Kidney epithelial cell (primary cell): ENCODE results near the gene SIAH3. TPM values are rescaled to one million over a fixed set of nuclear protein-coding genes. Genes with fewer than 3 reads are reported as not detected.

Source experiments
- DNase-seq: peaks from one replicate; pipeline ENCODE4 v3.0.0-alpha.2; 2010; ENCODE audit warnings: low read depth
- H3K27me3 ChIP-seq: 2 replicates; pipeline ENCODE4 v1.6.0; 2011; ENCODE audit warnings: low read length; ENCODE audit not compliant: control insufficient read depth, insufficient read depth
- H3K36me3 ChIP-seq: 2 replicates; pipeline ENCODE4 v1.5.1; 2011; ENCODE audit warnings: low read length; ENCODE audit not compliant: control insufficient read depth, insufficient read depth
- H3K4me3 ChIP-seq: 2 replicates; pipeline ENCODE4 v1.5.1; 2011; ENCODE audit warnings: low read depth, mild to moderate bottlenecking, control low read depth, low read length
- total RNA-seq: library from RNA; depleted of rRNA; stranded (reverse); fragments of >200 nt; gene quantifications from 2 replicates; pipeline ENCODE4 v1.2.3, GENCODE V29; 2015
- TF ChIP-seq, protein P1 (sequence below): IDR thresholded peaks from 2 replicates; pipeline ENCODE4 v1.5.1; 2011; ENCODE audit warnings: mild to moderate bottlenecking, moderate library complexity, low read length, control low read depth, inconsistent platforms; ENCODE audit not compliant: insufficient read depth, poor library complexity, severe bottlenecking

The SIAH3 gene
- total RNA-seq, 1 donor from 2014 or later: 0.13 TPM

DNA sequence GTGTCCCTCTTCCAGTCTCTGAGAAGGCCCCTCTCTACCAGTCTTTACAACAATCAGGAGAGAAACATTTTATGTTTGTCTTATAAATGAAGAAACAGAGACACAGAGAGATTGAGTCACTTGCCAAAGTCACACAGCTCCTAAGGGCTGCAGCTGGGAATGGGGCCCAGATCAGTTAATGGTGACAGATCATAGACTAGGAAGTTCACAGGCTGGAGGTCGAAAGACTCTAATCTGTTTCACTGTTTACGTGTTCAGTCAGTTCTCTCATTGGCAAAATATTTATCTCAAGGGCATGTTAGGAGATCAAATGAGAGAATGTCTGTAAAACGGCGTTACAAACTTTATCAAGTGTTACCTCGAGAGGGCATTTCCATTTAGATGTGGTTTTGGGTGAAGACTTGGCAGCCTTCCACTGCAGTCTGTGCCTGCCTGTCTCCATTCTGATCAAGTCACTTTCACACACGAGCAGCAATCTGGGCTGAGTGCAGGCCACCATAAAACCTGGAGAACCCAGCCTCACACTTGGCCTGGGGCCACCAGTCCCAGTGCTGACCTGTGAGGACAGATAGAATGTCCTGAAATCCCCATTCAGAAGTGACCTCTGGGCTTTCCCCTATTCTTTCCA is 65.1 kb downstream of the SIAH3 start:
- no peak for DNase-seq
- Histone ChIP-seq H3K4me3 (no peak overlapping the region), H3K36me3 (no peaks in the 10 kb centered on the region), H3K27me3 (no peaks in the 10 kb centered on the region)
- TF ChIP-seq, protein P1, sequence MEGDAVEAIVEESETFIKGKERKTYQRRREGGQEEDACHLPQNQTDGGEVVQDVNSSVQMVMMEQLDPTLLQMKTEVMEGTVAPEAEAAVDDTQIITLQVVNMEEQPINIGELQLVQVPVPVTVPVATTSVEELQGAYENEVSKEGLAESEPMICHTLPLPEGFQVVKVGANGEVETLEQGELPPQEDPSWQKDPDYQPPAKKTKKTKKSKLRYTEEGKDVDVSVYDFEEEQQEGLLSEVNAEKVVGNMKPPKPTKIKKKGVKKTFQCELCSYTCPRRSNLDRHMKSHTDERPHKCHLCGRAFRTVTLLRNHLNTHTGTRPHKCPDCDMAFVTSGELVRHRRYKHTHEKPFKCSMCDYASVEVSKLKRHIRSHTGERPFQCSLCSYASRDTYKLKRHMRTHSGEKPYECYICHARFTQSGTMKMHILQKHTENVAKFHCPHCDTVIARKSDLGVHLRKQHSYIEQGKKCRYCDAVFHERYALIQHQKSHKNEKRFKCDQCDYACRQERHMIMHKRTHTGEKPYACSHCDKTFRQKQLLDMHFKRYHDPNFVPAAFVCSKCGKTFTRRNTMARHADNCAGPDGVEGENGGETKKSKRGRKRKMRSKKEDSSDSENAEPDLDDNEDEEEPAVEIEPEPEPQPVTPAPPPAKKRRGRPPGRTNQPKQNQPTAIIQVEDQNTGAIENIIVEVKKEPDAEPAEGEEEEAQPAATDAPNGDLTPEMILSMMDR: no peak

DNA sequence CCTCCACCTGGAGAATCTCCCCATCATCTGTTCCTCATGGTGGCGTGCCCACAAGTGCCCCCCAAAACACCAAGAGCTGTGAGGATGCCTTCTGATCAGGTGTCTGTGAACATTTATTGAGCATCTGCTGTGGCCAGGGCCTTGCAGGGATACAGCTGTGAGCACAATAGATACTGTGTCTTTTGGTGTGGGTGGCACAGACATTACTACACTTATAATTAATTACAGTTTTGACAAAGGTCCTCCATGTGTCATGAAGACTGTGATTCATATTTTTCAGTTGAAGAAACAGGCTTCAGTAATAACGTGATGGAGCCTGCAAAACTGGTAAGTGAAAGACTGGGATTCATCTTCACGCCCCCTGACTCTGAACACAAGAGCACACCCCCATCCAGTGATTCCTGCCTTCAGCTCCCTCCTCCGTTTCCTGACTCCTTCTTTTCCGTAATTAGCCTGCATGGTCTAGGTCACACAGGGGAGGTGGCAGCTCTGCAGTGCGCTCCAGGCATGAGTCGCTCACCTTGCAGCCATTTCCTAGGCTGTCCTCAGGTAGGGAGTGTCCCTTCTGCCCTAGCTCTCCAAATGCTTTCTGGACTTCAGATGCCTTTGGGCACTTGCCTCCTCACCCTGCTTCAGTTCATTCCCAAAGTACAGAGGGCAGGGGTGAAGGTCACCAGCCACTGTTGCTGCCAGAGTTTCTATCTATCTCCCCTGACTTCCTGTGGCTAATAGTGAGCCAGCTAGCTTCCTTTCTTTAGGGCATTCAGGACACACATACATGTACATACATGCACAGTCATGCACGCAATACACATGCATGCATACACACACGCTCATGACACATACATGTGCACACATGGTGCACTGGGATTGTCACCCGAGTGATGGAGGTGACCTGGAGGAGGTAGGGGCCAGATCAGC is 66.5 kb downstream of the SIAH3 start:
- no peak for DNase-seq
- Histone ChIP-seq H3K27me3 (no peaks in the 10 kb centered on the region), H3K4me3 (no peak overlapping the region), H3K36me3 (no peaks in the 10 kb centered on the region)
- TF ChIP-seq, protein P1: no peak

DNA sequence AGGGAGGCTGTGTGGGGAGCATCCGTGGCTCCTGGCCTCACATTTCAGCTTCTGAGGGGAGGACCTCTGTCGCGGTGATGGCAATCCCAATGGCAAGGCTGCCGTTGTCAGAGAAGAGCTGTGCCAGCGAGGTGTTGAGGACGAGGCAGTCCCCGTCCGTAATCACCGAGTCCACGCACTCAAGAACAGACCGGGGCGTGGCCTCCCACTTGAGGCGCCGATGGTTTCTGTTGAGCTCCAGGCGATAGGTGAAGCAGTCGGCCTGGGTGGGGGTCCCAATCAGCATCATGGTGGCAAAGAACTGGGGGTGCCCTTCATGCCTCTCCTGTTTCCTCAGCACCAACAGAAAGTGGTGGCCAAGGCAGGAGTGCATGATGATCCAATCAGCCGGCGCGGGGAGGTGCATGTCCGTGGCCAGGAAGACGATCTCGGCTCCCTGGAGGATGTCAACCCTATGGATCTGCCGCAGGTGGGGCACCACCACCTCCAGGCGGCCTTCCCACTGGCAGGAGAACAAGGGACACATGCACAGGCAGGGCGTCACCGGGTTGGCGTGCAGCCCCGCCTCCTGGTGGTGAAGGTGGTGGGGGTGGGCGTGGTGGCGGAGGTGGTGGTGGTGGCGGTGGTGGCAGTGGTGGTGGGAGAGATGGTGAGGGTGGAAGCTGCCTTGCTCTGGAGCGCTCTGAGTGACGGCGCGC is 68.1 kb downstream of the SIAH3 start:
- Histone ChIP-seq H3K36me3 (no peaks in the 10 kb centered on the region), H3K27me3 (no peaks in the 10 kb centered on the region), H3K4me3 (no peak overlapping the region)
- TF ChIP-seq, protein P1: no peak
- DNase-seq: no peak

- Histone ChIP-seq H3K4me3 (no peak overlapping the region), H3K27me3 (no peaks in the 10 kb centered on the region), H3K36me3 (no peaks in the 10 kb centered on the region)
- DNase-seq: no peak
- TF ChIP-seq, protein P1: no peak
Observed at GRCh38 chr13:45782327-45783045, 69.1 kb downstream of the SIAH3 start.

GRCh38 chr13:45781553-45782326 is 69.8 kb downstream of the SIAH3 start:
- DNase-seq: no peak
- TF ChIP-seq, protein P1: no peak
- no peak overlapping the region for H3K4me3 ChIP-seq
- H3K27me3 ChIP-seq: no peaks in the 10 kb centered on the region
- H3K36me3 ChIP-seq: no peaks in the 10 kb centered on the region
